HUES6 (cell line): ENCODE measurements around the gene WWC2.

Source experiments
- H3K27ac ChIP-seq: 2 replicates; pipeline ENCODE4 v1.7.0; 2013; ENCODE audit warnings: low read depth, mild to moderate bottlenecking, low read length, inconsistent platforms
- H3K27me3 ChIP-seq: 2 replicates; pipeline ENCODE4 v1.6.1; 2013; ENCODE audit warnings: low read length; ENCODE audit not compliant: control insufficient read depth, insufficient read depth
- H3K36me3 ChIP-seq: 2 replicates; pipeline ENCODE4 v1.6.1; 2013; ENCODE audit warnings: low read length; ENCODE audit not compliant: control insufficient read depth, insufficient read depth
- H3K4me1 ChIP-seq: 2 replicates; pipeline ENCODE4 v1.6.1; 2013; ENCODE audit warnings: low read length; ENCODE audit not compliant: control insufficient read depth, insufficient read depth
- H3K4me3 ChIP-seq: 2 replicates; pipeline ENCODE4 v1.5.1; 2013; ENCODE audit warnings: low read depth, low read length
- H3K9ac ChIP-seq: one replicate; pipeline ENCODE4 v1.6.1; 2013; ENCODE audit warnings: mild to moderate bottlenecking, low read length
- H3K9me3 ChIP-seq: 2 replicates; pipeline ENCODE4 v1.6.1; 2013; ENCODE audit warnings: low read depth, low read length; ENCODE audit not compliant: control insufficient read depth, insufficient read depth

WWC2 gene

DNA sequence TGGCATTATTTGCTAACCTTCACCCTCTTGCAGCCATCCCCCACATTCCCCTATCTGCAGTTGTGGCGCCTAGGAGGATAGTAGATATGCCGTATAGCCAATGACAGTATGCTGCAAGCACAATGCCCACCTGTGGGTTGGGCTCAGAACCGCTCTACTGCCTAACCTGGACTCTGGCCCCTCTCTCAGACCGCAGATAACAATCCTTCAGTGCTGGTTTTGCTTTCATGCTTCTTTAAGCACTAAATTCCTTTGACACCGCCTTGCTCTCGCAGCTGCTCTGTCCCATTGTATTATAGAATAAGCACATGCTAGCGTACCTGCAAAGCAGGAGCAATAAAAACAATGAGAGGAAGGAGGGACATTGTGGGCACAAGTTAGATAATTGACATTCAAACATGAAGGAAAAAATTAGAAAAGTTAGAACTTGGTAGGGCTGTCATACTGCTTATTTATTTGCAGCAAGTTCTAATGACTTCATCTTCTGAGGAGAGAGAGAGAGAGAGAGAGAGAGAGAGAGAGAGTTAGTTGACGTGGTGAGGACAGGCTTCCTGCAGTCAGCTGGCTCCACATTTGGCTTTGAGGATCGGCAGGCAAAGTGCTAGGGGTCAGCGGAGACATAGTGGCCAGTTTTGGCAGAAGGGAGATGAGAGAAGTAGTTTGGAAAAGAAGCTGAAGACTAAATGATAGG is 55.8 kb downstream of the WWC2 start:
- Histone ChIP-seq H3K9ac (no peak overlapping the region), H3K4me3 (no peak overlapping the region), H3K4me1 (peaks cover 21% of the 10 kb centered on the region), H3K36me3 (no peaks in the 10 kb centered on the region), H3K27me3 (no peaks in the 10 kb centered on the region), H3K27ac (no peak overlapping the region), H3K9me3 (no peaks in the 10 kb centered on the region)

DNA sequence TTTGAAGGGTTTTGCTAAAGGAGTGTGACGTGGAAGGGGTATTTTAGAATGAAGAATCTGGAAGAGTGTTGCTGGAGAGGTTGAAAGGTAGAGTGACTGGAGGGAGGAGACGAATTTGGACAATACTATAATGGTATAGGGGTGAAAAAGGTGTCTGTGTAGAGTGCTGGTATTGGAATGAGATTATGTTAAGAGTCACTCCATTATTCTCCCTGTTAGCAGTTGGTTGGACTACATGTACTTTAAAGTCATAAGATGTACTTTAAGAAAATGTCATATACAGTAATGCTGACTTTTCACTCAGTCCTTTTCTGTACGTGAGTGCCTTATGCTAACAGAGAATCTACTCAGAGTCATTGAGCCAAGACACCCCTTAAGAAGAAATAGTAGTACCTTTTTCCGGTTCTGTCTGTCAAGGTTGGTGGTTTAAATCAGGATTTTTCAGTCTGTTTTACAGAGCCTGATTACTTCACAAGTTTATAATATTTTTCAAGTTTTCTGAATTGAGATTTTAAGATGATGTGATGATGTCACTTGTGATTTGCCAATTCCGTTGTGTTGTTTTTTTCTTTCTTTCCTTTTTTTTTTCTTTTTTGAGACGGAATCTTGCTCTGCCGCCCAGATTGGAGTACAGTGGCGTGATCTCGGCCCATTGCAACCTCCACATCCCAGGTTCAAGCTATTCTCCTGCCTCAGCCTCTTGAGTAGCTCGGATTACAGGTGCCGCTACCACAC is 56.6 kb downstream of the WWC2 start:
- no peaks in the 10 kb centered on the region for H3K36me3 ChIP-seq
- no peak overlapping the region for H3K27ac ChIP-seq
- H3K9ac ChIP-seq: no peak overlapping the region
- H3K4me3 ChIP-seq: no peak overlapping the region
- H3K9me3 ChIP-seq: no peaks in the 10 kb centered on the region
- H3K4me1 ChIP-seq: peaks cover 21% of the 10 kb centered on the region
- no peaks in the 10 kb centered on the region for H3K27me3 ChIP-seq

DNA sequence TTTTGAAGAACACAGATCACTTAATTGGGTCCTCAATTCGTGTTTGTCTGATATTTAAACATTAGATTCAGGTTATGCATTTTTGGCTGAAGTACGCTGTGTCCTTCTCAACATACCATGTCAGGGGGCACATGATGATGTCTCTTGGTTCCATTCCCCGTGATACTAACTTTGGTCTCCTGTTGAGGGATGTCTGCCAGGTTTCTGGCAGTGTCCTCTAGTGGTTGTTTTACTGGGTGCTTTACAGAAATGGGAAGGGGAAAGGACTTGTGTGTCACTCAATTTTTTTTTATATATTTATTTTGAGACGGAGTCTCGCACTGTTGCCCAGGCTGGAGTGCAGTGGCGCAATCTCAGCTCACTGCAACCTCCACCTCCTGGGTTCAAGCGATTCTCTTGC is 58.2 kb downstream of the WWC2 start:
- Histone ChIP-seq H3K27me3 (no peaks in the 10 kb centered on the region), H3K4me3 (no peak overlapping the region), H3K4me1 (peaks cover 21% of the 10 kb centered on the region)

DNA sequence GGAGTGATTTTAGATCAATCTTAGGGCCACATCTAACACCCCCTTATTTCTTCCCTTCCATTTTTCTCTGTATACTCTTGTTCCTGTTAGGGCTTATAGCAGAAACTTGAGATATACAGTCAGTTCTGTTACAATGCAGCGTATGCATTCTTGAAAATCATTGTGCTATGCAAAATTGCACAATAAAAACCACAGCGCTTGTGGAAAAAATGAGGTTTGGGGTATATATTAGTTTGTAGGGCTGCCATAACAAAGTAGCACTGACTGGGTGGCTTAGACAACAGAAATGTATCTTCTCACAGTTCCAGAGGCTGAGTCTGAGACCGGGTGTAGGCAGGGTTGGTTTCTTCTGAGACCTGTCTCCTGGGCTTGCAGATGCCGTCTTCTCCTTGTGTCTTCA is 59.0 kb downstream of the WWC2 start:
- no peaks in the 10 kb centered on the region for H3K9me3 ChIP-seq

More for the DNA sequence above, 58.2 kb downstream of the WWC2 start:
- H3K36me3 ChIP-seq: no peaks in the 10 kb centered on the region
- H3K27ac ChIP-seq: no peak overlapping the region
- no peak overlapping the region for H3K9ac ChIP-seq
- no peaks in the 10 kb centered on the region for H3K9me3 ChIP-seq

DNA sequence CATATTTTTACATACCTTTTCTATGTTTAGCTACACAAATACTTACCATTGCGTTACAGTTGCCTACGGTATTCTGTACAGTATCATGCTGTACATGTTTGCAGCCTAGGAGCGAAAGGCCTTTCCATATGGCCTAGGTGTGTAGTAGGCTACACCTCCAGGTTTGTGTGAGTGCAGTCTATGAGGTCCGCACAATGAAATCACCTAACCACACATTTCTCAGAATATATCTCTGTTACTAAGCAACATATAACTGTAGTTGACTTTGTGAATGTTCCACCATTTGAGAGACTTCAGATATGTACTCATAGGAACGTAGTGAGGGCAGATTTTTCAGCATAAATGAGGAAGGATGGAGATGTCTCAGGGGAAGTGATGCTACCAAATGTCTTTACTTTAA is 62.6 kb downstream of the WWC2 start:
- Histone ChIP-seq H3K4me3 (no peak overlapping the region), H3K27me3 (no peaks in the 10 kb centered on the region), H3K9me3 (no peaks in the 10 kb centered on the region), H3K4me1 (peaks cover 22% of the 10 kb centered on the region), H3K36me3 (no peaks in the 10 kb centered on the region), H3K9ac (no peak overlapping the region), H3K27ac (no peak overlapping the region)

More for the DNA sequence above, 59.0 kb downstream of the WWC2 start:
- H3K27ac ChIP-seq: no peak overlapping the region
- H3K9ac ChIP-seq: no peak overlapping the region
- H3K4me3 ChIP-seq: no peak overlapping the region
- H3K27me3 ChIP-seq: no peaks in the 10 kb centered on the region
- no peaks in the 10 kb centered on the region for H3K36me3 ChIP-seq
- H3K4me1 ChIP-seq: peaks cover 30% of the 10 kb centered on the region

DNA sequence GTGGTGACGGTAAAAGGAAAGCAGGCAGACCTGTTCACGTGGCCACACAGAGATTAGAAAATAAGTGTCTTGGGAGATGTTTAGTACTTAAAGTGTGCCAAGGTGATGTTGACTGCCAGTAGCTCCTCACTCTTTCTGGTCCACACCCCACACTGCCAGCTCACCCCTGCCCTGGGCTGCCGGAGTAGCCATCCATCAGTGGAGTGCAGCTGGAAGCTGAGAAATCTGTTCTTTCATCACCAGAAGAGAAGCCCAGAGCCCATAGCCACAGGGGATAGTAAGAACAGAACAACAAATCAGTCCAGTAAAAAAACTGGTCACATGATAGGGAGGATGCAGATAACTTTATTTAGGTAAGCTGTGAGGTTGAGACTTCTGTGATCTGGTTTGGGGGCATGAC is 64.1 kb downstream of the WWC2 start:
- Histone ChIP-seq H3K9me3 (no peaks in the 10 kb centered on the region), H3K4me3 (no peak overlapping the region), H3K27me3 (no peaks in the 10 kb centered on the region), H3K36me3 (no peaks in the 10 kb centered on the region), H3K9ac (no peak overlapping the region), H3K4me1 (peaks cover 22% of the 10 kb centered on the region), H3K27ac (no peak overlapping the region)

DNA sequence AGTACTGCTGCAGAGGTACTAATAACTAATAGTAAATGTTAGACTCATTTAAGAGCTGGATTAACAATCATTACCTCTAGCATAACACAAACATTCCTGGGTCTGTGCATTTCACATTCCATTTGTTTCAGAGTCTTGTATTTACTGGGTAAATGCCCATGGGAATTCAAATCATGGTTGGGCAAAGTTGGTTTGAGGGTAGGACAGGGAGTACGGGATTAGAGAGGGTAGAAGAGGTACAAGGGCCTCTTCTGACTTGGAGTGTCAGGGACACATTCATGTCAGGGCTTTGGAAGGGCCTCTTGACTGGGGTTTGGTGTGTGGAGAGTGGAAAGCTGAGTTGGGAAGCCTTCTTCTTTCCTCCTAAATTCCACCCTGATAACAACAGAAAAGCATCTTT is 65.9 kb downstream of the WWC2 start:
- H3K4me1 ChIP-seq: peaks cover 25% of the 10 kb centered on the region
- H3K9ac ChIP-seq: no peak overlapping the region
- no peak overlapping the region for H3K4me3 ChIP-seq
- H3K36me3 ChIP-seq: no peaks in the 10 kb centered on the region
- no peak overlapping the region for H3K27ac ChIP-seq
- no peaks in the 10 kb centered on the region for H3K27me3 ChIP-seq
- H3K9me3 ChIP-seq: no peaks in the 10 kb centered on the region

DNA sequence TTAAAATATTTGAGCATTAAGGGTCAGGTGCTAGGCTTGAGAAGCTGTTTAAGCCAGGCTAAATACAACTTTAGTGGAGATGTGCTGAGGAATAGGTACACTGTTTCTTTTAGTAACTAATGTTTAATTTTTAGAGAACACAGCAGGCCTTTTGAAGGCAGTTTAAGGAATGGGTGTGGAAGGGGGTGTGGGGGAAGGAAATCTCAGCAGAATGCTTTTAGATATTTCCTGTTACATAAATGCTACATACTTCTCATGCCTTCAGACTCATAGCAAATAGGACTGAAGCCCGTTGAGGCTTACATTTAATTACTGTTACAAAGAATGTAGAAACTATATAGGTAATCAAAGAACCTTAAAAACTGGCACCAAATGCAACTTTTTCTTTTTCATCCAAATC is 66.3 kb downstream of the WWC2 start:
- H3K9me3 ChIP-seq: no peaks in the 10 kb centered on the region
- no peaks in the 10 kb centered on the region for H3K27me3 ChIP-seq
- no peak overlapping the region for H3K4me3 ChIP-seq
- H3K9ac ChIP-seq: no peak overlapping the region
- no peak overlapping the region for H3K27ac ChIP-seq
- no peaks in the 10 kb centered on the region for H3K36me3 ChIP-seq
- peaks cover 29% of the 10 kb centered on the region for H3K4me1 ChIP-seq

DNA sequence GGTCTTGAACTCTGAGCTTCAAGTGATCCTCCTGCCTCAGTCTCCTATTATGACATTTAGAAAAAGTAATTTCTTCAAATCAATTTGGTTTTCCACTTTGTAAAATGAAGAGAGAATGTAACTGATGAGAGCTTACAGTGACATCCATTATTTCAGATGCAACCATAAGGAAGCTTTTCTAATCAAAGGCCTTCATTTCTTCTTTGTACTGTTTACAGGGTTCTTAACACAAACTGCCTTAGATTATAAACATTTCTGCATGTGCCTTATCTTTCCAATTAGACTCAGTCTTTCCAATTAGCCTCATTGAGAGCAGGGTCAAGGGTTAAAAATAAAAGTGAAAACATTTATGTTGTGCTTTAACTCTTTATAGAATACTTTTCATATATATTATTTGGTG is 71.8 kb downstream of the WWC2 start:
- Histone ChIP-seq H3K4me3 (no peak overlapping the region), H3K27me3 (no peaks in the 10 kb centered on the region), H3K9me3 (no peaks in the 10 kb centered on the region), H3K9ac (no peak overlapping the region), H3K4me1 (peaks cover 55% of the 10 kb centered on the region), H3K27ac (no peak overlapping the region), H3K36me3 (no peaks in the 10 kb centered on the region)

DNA sequence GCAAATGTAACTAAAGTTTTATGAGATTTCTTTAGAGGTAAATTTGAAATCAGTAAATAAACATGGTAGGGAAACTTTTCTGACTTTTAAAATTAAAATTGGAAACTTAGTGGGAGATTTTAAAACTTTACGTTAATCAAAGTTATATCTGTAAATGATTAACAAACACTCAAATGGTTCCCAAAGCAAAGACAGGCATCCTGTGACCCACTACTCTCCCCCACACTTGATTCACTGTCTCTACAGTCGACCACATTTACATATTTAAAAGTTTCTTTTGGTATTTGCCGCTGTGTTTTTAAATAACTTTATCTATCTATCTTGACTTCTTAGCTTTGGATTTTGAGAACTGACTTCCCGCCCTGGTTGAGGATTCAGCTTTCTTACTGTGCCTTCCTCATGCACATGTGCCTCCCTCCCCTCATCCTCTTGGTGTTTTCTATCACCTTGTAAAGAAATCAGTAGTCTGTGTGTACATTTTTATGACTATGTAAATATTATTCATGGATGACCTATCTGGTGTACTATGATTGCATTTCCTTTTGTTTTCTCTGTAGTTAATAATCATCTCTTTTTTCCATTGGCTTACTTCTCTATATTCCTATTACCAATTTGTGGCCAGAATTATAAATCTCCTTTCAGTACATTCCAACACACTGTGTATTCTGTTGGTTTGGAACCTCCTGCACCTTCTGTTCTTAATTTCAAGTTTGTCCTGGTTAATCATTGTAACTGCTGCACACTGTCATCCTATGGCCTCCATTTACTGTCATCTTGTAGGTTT is 72.6 kb downstream of the WWC2 start:
- no peaks in the 10 kb centered on the region for H3K27me3 ChIP-seq
- H3K9me3 ChIP-seq: no peaks in the 10 kb centered on the region
- H3K27ac ChIP-seq: no peak overlapping the region
- H3K36me3 ChIP-seq: no peaks in the 10 kb centered on the region
- no peak overlapping the region for H3K9ac ChIP-seq
- no peak overlapping the region for H3K4me3 ChIP-seq
- H3K4me1 ChIP-seq: peaks cover 58% of the 10 kb centered on the region

DNA sequence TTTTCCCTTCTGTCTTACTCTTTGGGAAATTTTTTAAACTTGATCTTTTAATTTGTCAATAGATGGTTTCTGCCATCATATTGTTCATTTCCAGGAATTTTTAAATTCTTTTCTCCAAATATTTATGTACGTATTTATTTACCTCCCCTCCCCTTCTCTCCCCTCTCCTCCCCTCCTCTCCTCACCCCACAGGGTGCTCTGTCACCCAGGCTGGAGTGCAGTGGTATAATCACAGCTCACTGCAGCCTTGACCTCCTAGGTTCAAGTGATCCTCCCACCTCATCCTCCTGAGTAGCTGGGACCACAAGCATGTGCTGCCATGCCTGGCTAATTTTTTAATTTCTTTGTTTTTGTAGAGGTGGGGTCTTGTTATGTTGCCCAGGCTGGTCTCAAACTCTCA is 73.8 kb downstream of the WWC2 start:
- H3K4me1 ChIP-seq: peaks cover 66% of the 10 kb centered on the region
- H3K4me3 ChIP-seq: no peak overlapping the region
- no peak overlapping the region for H3K27ac ChIP-seq
- H3K36me3 ChIP-seq: no peaks in the 10 kb centered on the region
- H3K9me3 ChIP-seq: no peaks in the 10 kb centered on the region
- no peak overlapping the region for H3K9ac ChIP-seq
- H3K27me3 ChIP-seq: no peaks in the 10 kb centered on the region
